Caco-2 (cell line): ENCODE measurements around the gene TNRC6C. TPM values are rescaled to one million over a fixed set of nuclear protein-coding genes. Genes with fewer than 3 reads are reported as not detected.

Experiments used
- BruUV-seq: library from RNA; stranded (reverse); fragments of 400-500 nt; replicated peaks from 2 replicates; lab custom pipeline; 2021; lab: Mats Ljungman, UMichigan
- CTCF ChIA-PET: fragments of 300-600 bp; sonication (Branson Sonifier 250); formaldehyde crosslinking; loops from one replicate; lab custom pipeline; 2022; ENCODE audit warnings: antibody characterized with exemption; lab: Charles Lee
- POLR2A ChIA-PET: fragments of 300-600 bp; sonication (Branson Sonifier 250); formaldehyde crosslinking; loops from one replicate; lab custom pipeline; 2022; ENCODE audit warnings: antibody characterized with exemption; lab: Charles Lee
- DNase-seq, 2 experiments: peaks; one replicate each; pipeline versions ENCODE4 v3.0.0 to v3.0.0-alpha.2; 2020 to 2022
- H3K27me3 ChIP-seq: replicated peaks from 2 replicates; pipeline ENCODE4 v1.6.0; 2011; ENCODE audit warnings: low read length; ENCODE audit not compliant: control insufficient read depth, insufficient read depth
- H3K36me3 ChIP-seq: 2 replicates; pipeline ENCODE4 v1.5.1; 2011; ENCODE audit warnings: low read length; ENCODE audit not compliant: control insufficient read depth, insufficient read depth
- H3K4me1 ChIP-seq: fragments of 250-450 bp; sonication (Bioruptor Pico); 2 replicates; pipeline ENCODE4 v1.5.1; 2020; ENCODE audit warnings: mild to moderate bottlenecking
- H3K4me3 ChIP-seq: 2 replicates; pipeline ENCODE4 v1.5.1; 2011; ENCODE audit warnings: low read depth, mild to moderate bottlenecking, control low read depth, low read length
- H3K9me3 ChIP-seq: fragments of 250-450 bp; sonication (Bioruptor Pico); 2 replicates; pipeline ENCODE4 v1.5.1; 2020; ENCODE audit warnings: mild to moderate bottlenecking, moderate library complexity
- H3K27ac Mint-ChIP-seq: one replicate; pipeline ENCODE4 v1.8.0; 2022; ENCODE audit warnings: mixed read lengths; ENCODE audit not compliant: unreplicated experiment
- H3K27me3 Mint-ChIP-seq: one replicate; pipeline ENCODE4 v1.8.0; 2022; ENCODE audit warnings: mixed read lengths; ENCODE audit not compliant: insufficient read depth, unreplicated experiment
- H3K36me3 Mint-ChIP-seq: one replicate; pipeline ENCODE4 v1.8.0; 2022; ENCODE audit warnings: mild to moderate bottlenecking, mixed read lengths; ENCODE audit not compliant: insufficient read depth, unreplicated experiment
- H3K4me1 Mint-ChIP-seq: one replicate; pipeline ENCODE4 v1.8.0; 2022; ENCODE audit warnings: low read depth, mixed read lengths; ENCODE audit not compliant: unreplicated experiment
- H3K4me3 Mint-ChIP-seq: one replicate; pipeline ENCODE4 v1.8.0; 2022; ENCODE audit warnings: mild to moderate bottlenecking, moderate library complexity, mixed read lengths; ENCODE audit not compliant: unreplicated experiment
- H3K9me3 Mint-ChIP-seq: one replicate; pipeline ENCODE4 v1.8.0; 2022; ENCODE audit warnings: mixed read lengths; ENCODE audit not compliant: unreplicated experiment
- intact Hi-C: fragments of 100-400 bp; cut with micrococcal nuclease; formaldehyde crosslinking; loops from one replicate; pipeline ENCODE4 v1.10.0; 2022; ENCODE audit not compliant: unreplicated experiment
- total RNA-seq: library from RNA; stranded (reverse); gene quantifications from 2 replicates; pipeline ENCODE4 v1.2.3, GENCODE V29; 2022
- TF ChIP-seq, protein P1 (sequence below), 2 experiments: fragments of 200-600 bp in 1 of 2; IDR thresholded peaks; 1 replicate in 1 of 2; 2 replicates in 1 of 2; pipeline versions ENCODE4 v1.5.1 to v1.8.0; 2011 to 2022; ENCODE audit warnings: antibody characterized with exemption in 1 of 2, control low read depth in 1 of 2, inconsistent platforms in 1 of 2, low read depth in 1 of 2, low read length in 1 of 2, mild to moderate bottlenecking in 1 of 2, moderate library complexity in 1 of 2; ENCODE audit not compliant: insufficient read depth in 1 of 2, severe bottlenecking in 1 of 2, unreplicated experiment in 1 of 2

The TNRC6C gene
- total RNA-seq, 1 experiment from 2014 or later: 17.9 TPM

DNA sequence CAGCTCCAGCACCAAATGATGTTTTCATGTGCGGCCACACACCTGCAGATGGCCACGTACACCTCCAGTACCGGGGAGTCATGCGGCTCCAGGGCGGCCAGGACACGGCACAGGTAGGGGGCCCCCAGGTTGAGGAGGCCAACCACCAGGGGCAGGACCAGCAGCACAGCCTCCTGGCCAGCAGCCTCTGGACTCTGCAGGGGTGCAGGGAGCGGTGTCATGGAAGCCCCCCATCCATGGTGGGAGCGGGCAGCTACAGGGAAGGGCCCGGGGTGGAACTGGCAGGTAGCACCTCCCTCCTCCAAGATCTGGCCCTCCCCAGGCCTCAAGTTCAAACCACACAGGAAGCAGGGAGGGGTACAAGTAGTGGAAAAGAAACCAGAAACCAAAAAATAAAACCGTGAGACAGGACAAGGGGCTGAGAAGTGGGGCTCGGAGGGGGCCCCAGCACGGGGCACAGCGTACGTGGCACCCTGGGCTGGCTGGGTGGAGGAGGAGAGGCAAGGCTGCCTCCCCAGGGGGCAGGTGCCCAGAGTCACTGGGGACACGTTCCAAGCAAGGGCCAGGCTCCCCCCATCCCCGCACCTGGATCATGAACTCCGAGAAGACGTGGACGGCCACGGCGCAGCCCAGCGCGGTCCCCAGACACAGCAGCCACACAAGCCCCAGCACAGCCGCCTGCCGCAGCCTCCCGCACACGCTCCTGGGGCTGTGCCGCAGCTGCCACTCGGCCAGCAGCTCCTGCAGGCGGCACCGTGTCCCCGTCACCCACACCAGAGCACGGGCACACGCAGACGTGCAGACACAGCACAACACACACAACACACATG lies 162.7 kb downstream of the TNRC6C start:
- ChIA-PET CTCF (no interaction called here), POLR2A (interaction anchor here (0.6 kb wide), 1 partner anchor 19 kb away, joined by 4 read pairs; no protein-coding TSS in a partner anchor)
- H3K4me3 ChIP-seq: no peak overlapping the region
- Mint-ChIP-seq H3K36me3 (peaks cover 22% of the 10 kb centered on the region), H3K4me1 (no peaks in the 10 kb centered on the region), H3K9me3 (no peaks in the 10 kb centered on the region), H3K27ac (no peak overlapping the region), H3K27me3 (no peaks in the 10 kb centered on the region), H3K4me3 (no peak overlapping the region)
- no peaks in the 10 kb centered on the region for H3K9me3 ChIP-seq
- no peaks in the 10 kb centered on the region for H3K4me1 ChIP-seq
- DNase-seq: no peak
- no peaks in the 10 kb centered on the region for H3K27me3 ChIP-seq
- intact Hi-C loops: no loop called here
- BruUV-seq: no TSS peak
- peaks cover 5% of the 10 kb centered on the region; the same call in 1 of the 2 replicates for H3K36me3 ChIP-seq
- TF ChIP-seq, protein P1, sequence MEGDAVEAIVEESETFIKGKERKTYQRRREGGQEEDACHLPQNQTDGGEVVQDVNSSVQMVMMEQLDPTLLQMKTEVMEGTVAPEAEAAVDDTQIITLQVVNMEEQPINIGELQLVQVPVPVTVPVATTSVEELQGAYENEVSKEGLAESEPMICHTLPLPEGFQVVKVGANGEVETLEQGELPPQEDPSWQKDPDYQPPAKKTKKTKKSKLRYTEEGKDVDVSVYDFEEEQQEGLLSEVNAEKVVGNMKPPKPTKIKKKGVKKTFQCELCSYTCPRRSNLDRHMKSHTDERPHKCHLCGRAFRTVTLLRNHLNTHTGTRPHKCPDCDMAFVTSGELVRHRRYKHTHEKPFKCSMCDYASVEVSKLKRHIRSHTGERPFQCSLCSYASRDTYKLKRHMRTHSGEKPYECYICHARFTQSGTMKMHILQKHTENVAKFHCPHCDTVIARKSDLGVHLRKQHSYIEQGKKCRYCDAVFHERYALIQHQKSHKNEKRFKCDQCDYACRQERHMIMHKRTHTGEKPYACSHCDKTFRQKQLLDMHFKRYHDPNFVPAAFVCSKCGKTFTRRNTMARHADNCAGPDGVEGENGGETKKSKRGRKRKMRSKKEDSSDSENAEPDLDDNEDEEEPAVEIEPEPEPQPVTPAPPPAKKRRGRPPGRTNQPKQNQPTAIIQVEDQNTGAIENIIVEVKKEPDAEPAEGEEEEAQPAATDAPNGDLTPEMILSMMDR (IDR thresholded peaks at IDR 0.05; ENCODE audit: insufficient read depth in 1 of 2, low read depth in 1 of 2, low read length in 1 of 2, severe bottlenecking in 1 of 2, unreplicated experiment in 1 of 2): no peak

GRCh38 chr17:78121801-78122215 lies 163.3 kb downstream of the TNRC6C start:
- DNase-seq: no peak
- H3K4me3 ChIP-seq: no peak overlapping the region
- intact Hi-C loops: no loop called here
- Mint-ChIP-seq H3K36me3 (peaks cover 22% of the 10 kb centered on the region), H3K4me3 (no peak overlapping the region), H3K27ac (no peak overlapping the region), H3K9me3 (no peaks in the 10 kb centered on the region), H3K27me3 (no peaks in the 10 kb centered on the region), H3K4me1 (no peaks in the 10 kb centered on the region)
- no TSS peak for BruUV-seq
- no peaks in the 10 kb centered on the region for H3K27me3 ChIP-seq
- TF ChIP-seq, protein P1 (IDR thresholded peaks at IDR 0.05; ENCODE audit: insufficient read depth in 1 of 2, low read depth in 1 of 2, low read length in 1 of 2, severe bottlenecking in 1 of 2, unreplicated experiment in 1 of 2): no peak
- 0 out of 2 replicates have a peak, but pooled peaks cover 6% of the 10 kb centered on the region for H3K4me1 ChIP-seq
- H3K9me3 ChIP-seq: no peaks in the 10 kb centered on the region
- ChIA-PET CTCF (no interaction called here), POLR2A (no interaction called here)
- H3K36me3 ChIP-seq: peaks cover 5% of the 10 kb centered on the region; the same call in 1 of the 2 replicates

GRCh38 chr17:78122216-78122930 lies 163.9 kb downstream of the TNRC6C start:
- TF ChIP-seq, protein P1 (IDR thresholded peaks at IDR 0.05; ENCODE audit: insufficient read depth in 1 of 2, low read depth in 1 of 2, low read length in 1 of 2, severe bottlenecking in 1 of 2, unreplicated experiment in 1 of 2): no peak
- Mint-ChIP-seq H3K36me3 (peaks cover 22% of the 10 kb centered on the region), H3K27me3 (no peaks in the 10 kb centered on the region), H3K4me1 (no peaks in the 10 kb centered on the region), H3K9me3 (no peaks in the 10 kb centered on the region), H3K4me3 (no peak overlapping the region), H3K27ac (no peak overlapping the region)
- Histone ChIP-seq H3K4me1 (peaks cover 11% of the 10 kb centered on the region), H3K27me3 (no peaks in the 10 kb centered on the region), H3K36me3 (peaks cover 5% of the 10 kb centered on the region; the same call in 1 of the 2 replicates), H3K9me3 (no peaks in the 10 kb centered on the region), H3K4me3 (no peak overlapping the region)
- no TSS peak for BruUV-seq
- ChIA-PET POLR2A (no interaction called here), CTCF (no interaction called here)
- intact Hi-C loops: no loop called here
- no peak for DNase-seq
